T follicular helper cell (primary cell): ENCODE results near the gene TIMM21.

Experiments used
- DNase-seq: peaks from one replicate; pipeline ENCODE4 v3.0.0-alpha.2; 2020; ENCODE audit warnings: low read depth

Gene TIMM21

GRCh38 chr18:74147491-74147778 lies 888 bp upstream of the TIMM21 start:
- DNase-seq: no peak

DNA sequence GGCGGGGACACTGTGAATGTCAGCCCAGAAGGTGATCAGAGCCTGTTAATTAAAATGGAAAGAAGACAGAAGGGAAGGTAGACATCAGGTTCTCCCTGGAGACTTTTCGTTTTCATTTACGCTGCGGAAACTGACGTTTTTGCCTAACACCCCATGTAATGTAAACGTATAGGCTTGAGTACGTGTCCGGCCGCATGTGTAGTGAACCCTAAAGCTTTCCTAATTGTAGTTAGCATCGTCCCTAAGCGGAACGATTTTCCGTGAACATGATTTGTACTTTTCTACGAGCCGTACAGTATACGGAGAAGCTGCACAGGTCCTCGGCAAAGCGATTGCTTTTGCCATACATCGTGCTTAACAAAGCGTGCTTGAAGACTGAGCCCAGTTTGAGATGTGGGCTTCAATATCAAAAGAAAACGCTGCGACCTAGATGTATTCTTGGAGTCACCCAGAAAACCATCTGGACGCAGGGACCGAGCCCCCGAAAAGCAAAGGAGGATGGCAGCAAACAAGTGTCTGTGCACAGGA lies 284 bp downstream of the TIMM21 start:
- no peak for DNase-seq

GRCh38 chr18:74149878-74150277 lies 1.6 kb downstream of the TIMM21 start:
- no peak for DNase-seq

GRCh38 chr18:74152270-74152669 lies 3.9 kb downstream of the TIMM21 start:
- DNase-seq: no peak

DNA sequence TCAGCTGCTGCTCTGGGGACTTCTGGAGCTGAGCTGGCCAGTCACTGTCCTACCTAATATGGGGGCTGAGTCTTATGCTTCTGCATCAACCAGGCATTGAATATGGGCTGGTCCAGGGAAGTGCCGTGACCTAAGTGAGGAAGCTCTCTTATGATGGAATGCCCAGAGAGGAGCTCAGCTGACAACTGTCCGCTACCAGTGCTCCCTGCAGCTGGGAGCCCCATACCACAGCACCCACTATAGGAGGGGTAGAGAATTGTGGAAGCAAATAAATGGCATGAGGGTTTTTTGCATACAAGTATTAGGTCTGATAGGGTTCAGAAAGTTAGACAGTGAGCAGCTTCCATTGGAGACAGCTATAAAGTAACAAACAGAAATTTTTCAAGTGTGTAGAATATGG lies 4.5 kb downstream of the TIMM21 start:
- DNase-seq: no peak

GRCh38 chr18:74153377-74153776 lies 5.1 kb downstream of the TIMM21 start:
- no peak for DNase-seq

GRCh38 chr18:74153793-74154192 lies 5.5 kb downstream of the TIMM21 start:
- no peak for DNase-seq

DNA sequence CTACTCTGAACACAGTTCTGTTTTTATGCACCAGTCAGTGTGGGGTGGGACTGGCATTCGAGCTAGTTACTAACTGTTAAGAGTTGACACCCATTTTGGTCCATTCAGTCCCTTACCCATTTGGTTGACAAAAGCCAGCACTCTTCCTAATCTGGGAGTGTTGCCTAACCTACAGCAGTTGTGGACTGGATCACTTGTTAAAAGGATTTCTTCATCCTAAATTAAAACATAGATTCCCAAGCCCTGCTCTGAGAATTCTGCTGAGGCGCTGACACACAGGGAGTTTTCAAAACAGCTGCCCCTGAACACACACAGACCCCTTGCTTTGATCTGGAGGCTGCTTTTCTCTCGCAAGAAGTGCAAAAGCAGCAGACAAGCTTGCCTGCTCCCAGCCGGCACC lies 6.4 kb downstream of the TIMM21 start:
- DNase-seq: no peak

- DNase-seq: no peak
Observed at GRCh38 chr18:74155276-74155675, 7.0 kb downstream of the TIMM21 start.

GRCh38 chr18:74163019-74163660 lies 14.8 kb downstream of the TIMM21 start:
- DNase-seq: no peak

DNA sequence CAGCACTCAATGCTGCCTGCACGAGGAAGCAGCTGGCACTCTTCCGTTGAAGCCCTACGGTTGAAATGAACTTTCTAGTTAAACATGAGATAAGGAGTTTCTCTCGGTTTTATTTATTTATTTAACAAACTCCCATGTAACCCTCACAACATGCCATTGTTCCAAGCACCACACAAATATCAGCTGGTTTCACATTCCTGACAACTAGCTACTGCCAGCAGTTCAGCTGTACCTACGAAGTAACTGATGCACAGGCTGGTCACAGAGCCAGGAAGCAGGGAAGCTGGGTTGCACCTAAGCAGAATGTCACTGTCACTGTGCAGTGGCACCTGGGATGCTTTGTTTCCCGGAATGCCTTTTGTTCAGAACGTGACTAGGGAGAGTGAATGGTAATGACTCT lies 18.1 kb downstream of the TIMM21 start:
- DNase-seq: no peak

- DNase-seq: no peak
Observed at GRCh38 chr18:74171910-74172606, 23.7 kb downstream of the TIMM21 start.

GRCh38 chr18:74172697-74173433 lies 24.5 kb downstream of the TIMM21 start:
- DNase-seq: no peak

DNA sequence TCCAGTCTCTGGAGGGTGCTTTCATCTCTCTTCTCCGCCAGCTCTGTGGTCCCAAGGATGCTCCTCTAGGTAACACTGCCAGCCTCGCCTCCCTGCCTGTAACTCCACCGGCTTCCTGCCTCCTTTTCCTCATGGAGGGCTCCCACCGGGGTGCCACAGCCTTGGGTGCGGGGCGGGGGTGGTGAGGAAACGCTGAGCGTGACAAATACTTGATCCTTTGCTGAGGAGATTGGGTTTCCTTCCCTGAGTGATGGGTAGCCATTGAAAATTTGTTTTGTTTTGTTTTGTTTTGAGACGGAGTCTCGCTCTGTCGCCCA lies 25.1 kb downstream of the TIMM21 start:
- no peak for DNase-seq

- no peak for DNase-seq
Observed at GRCh38 chr18:74175658-74176057, 27.3 kb downstream of the TIMM21 start.

DNA sequence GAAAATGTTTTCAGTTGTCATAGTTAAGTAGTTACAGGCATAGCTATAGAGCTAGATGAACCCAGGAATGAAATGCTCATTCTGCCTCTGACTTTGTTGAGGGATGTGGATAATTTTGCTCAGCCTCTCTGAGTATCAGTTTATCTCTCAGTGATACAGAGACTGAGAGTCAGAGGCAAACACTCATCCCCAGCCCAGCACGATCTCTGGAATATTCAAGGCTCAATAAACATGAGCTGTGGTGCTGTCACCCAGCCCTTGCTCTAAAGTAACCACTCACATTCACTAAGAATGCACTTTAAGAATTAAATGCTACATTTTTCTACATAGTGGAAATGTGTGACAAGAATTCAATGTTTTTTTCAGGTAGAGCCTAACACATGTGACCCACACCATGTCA lies 30.6 kb downstream of the TIMM21 start:
- DNase-seq: no peak

- no peak for DNase-seq
Observed at GRCh38 chr18:74179623-74180199, 31.4 kb downstream of the TIMM21 start.

GRCh38 chr18:74182335-74182734 lies 34.0 kb downstream of the TIMM21 start:
- DNase-seq: no peak

- DNase-seq: no peak
Observed at GRCh38 chr18:74183130-74183529, 34.8 kb downstream of the TIMM21 start.

DNA sequence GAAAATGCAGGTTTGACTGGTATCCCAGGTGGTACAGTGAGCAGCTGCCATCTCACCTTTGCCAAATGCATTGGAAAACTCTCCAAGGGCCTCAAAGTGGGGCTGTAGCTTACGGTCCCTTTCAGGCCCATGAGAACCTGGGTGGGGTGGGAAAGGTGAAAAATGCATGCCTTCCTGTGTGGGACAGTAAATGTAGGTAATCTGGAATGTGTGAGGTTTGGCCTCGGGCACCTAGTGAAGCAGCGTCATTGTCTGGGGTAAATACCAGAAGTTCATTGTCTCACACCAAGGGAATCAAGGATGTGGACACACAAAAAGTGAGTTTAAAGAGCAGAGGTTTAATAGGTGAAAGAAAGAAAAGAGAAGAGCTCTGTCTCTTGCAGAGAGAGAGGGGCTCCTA lies 36.6 kb downstream of the TIMM21 start:
- no peak for DNase-seq

DNA sequence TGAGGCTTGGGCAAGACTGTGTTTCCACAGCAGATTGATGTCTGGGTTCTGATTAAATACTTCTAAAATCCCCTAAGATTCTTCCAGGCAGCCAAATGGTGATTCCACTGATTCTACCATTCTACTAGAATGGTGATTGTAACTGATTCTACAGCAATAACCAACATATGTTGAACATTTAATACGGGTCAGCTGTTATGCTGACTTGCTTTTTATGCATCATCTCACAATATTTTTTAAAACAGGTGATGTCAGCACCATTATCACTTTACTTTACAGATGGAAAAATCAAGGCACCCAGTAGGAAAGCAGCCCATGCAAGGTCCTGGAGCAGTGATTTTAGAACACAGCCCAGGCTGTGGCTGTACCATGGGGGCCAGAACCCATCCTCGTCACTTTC lies 37.5 kb downstream of the TIMM21 start:
- DNase-seq: no peak

- DNase-seq: no peak
Observed at GRCh38 chr18:74186661-74187060, 38.3 kb downstream of the TIMM21 start.

DNA sequence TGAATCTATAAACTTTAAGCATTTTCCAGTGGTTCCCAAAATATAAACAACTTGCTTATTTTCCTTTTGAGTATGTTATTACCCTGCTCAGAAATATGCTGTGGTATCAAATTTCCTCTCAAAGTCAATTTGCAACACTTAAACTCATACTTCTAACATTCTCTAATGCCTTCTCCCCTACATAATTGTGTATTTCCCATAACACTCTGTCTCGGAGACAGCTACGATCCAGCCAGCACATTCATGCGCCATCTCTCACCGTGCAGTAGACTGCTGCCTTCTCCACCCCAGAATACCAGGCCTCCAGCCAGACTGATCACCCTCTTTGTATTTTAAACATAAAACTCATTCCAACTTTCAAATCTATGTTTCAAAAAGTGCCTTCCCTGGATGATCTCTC lies 41.8 kb downstream of the TIMM21 start:
- DNase-seq: no peak
